ENCODE measurements around the gene USF1. TPM values are rescaled to one million over a fixed set of nuclear protein-coding genes. Genes with fewer than 3 reads are reported as not detected.

Gene USF1
- total and polyA plus RNA-seq, 9 of the 15 experiments (the other 6 are each of a cell fraction or from before 2014, with no cell fraction given) = 7.4 to 60.2 (median 54.2) TPM

DNA sequence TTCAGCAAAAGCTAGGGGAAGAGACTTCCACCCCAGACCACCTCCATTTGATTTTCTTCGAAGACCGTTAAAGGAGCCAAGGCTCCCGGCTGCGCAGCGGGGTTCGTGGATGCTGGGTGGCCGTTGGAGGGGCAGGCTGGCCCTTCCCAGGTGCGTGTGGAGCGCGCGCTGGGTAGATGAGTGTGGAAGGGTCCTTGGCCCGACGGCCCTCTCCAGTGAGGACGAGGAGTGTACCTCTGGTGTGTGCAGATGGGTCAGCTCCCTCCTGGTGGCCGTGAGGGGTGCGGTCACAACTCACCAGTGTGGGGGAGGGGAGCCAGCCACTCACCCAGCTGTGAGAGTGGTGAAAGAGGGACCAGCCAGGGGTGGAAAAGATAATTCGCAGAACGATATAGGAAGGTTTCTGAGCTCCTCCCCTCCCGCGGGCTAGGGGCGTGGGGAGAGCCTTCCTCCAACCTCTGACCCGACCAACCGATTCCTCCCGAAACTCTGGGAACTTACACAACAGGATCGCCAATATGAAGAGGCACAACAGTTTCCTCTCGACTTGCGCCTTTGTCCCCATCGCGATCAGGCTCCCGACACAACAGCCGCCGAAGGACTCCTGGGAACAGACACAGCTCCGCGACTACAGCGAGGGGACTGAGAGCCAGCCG, 25.1 kb downstream of the USF1 start, which contains the start of gene F11R (continued):
- TF ChIP-seq ASH1L (IDR thresholded peaks at IDR 0.05; ENCODE audit: borderline replicate concordance, low read depth, partially characterized antibody) = no peak
- peak in 1 of 2 experiments; percentile 71; a peak in 1 of 4 replicates for TF ChIP-seq KDM4B (IDR thresholded peaks at IDR 0.05; ENCODE audit: borderline replicate concordance in 2 of 2, low read depth in 1 of 2)
- peak; percentile 85 for TF ChIP-seq SMAD4 (CRISPR knock-in tag; conservative IDR thresholded peaks at IDR 0.05)
- TF ChIP-seq ZNF146 (CRISPR knock-in tag; IDR thresholded peaks at IDR 0.05; ENCODE audit: unreplicated experiment) = no peak
- 0 out of 2 replicates have a peak, but pooled peaks have one; percentile 42 for TF ChIP-seq E2F1 (CRISPR knock-in tag; IDR thresholded peaks at IDR 0.05)
- no peak for TF ChIP-seq ZC3H8 (IDR thresholded peaks at IDR 0.05)
- TF ChIP-seq ZNF780A (CRISPR knock-in tag; IDR thresholded peaks at IDR 0.05) = no peak
- TF ChIP-seq ESRRB (CRISPR knock-in tag; IDR thresholded peaks at IDR 0.05; ENCODE audit: borderline replicate concordance) = no peak
- TF ChIP-seq, protein P1, sequence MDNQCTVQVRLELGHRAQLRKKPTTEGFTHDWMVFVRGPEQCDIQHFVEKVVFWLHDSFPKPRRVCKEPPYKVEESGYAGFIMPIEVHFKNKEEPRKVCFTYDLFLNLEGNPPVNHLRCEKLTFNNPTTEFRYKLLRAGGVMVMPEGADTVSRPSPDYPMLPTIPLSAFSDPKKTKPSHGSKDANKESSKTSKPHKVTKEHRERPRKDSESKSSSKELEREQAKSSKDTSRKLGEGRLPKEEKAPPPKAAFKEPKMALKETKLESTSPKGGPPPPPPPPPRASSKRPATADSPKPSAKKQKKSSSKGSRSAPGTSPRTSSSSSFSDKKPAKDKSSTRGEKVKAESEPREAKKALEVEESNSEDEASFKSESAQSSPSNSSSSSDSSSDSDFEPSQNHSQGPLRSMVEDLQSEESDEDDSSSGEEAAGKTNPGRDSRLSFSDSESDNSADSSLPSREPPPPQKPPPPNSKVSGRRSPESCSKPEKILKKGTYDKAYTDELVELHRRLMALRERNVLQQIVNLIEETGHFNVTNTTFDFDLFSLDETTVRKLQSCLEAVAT (IDR thresholded peaks at IDR 0.05) = peak; percentile 34 to 91; a peak in 3 of 4 replicates
- TF ChIP-seq RNF2 (IDR thresholded peaks at IDR 0.05) = peak; percentile 93
- TF ChIP-seq MCM5 (IDR thresholded peaks at IDR 0.05; ENCODE audit: low read depth) = no peak
- TF ChIP-seq HDAC8 (tag; IDR thresholded peaks at IDR 0.05) = no peak
- TF ChIP-seq ZNF133 (CRISPR knock-in tag; IDR thresholded peaks at IDR 0.05) = no peak
- peak in 1 of 2 experiments; percentile 55; a peak in 2 of 4 replicates for TF ChIP-seq ARNT (IDR thresholded peaks at IDR 0.05)
- TF ChIP-seq AFF4 (CRISPR knock-in tag; IDR thresholded peaks at IDR 0.05) = peak; percentile 82; the same call in 1 of the 2 replicates
- TF ChIP-seq, protein P2, sequence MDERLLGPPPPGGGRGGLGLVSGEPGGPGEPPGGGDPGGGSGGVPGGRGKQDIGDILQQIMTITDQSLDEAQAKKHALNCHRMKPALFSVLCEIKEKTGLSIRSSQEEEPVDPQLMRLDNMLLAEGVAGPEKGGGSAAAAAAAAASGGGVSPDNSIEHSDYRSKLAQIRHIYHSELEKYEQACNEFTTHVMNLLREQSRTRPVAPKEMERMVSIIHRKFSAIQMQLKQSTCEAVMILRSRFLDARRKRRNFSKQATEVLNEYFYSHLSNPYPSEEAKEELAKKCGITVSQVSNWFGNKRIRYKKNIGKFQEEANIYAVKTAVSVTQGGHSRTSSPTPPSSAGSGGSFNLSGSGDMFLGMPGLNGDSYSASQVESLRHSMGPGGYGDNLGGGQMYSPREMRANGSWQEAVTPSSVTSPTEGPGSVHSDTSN (CRISPR knock-in tag; IDR thresholded peaks at IDR 0.05; ENCODE audit: low read depth) = no peak
- TF ChIP-seq, protein P2 (tag; conservative IDR thresholded peaks at IDR 0.05; ENCODE audit: low read depth) = peak; percentile 34
- 0 out of 2 replicates have a peak, but pooled peaks have one; percentile 30 for TF ChIP-seq EGR1 (conservative IDR thresholded peaks at IDR 0.05)
- peak; percentile 43 for TF ChIP-seq BRD9 (IDR thresholded peaks at IDR 0.05; ENCODE audit: low read depth, partially characterized antibody)
- peak; percentile 63; the same call in 1 of the 2 replicates for TF ChIP-seq TRIM28 (IDR thresholded peaks at IDR 0.05)
